SK-N-MC (cell line): Measurements from ENCODE around the gene KIF26B.

ENCODE experiments used
- DNase-seq: peaks from one replicate; pipeline ENCODE4 v3.0.0-alpha.2; 2011; ENCODE audit warnings: low read depth, low spot score
- H3K27ac ChIP-seq: fragments of 200-600 bp; sonication (generic); 2 replicates; pipeline ENCODE4 v1.5.1; 2016; ENCODE audit warnings: mixed run types
- H3K36me3 ChIP-seq: fragments of 200-600 bp; sonication (generic); 2 replicates; pipeline ENCODE4 v1.6.1; 2017; ENCODE audit warnings: antibody characterized with exemption, low read length, mixed read lengths; ENCODE audit not compliant: insufficient read depth
- H3K4me3 ChIP-seq: fragments of 200-600 bp; sonication (generic); 2 replicates; pipeline ENCODE4 v1.5.1; 2016
- H3K9ac ChIP-seq: fragments of 200-600 bp; sonication (generic); 2 replicates; pipeline ENCODE4 v1.8.0; 2017; ENCODE audit warnings: mixed run types, mixed read lengths; ENCODE audit not compliant: insufficient read length
- H3K9me3 ChIP-seq: fragments of 200-600 bp; sonication (generic); 2 replicates; pipeline ENCODE4 v1.6.1; 2017; ENCODE audit warnings: low read depth, mild to moderate bottlenecking, antibody characterized with exemption, low read length, moderate library complexity, mixed read lengths
- EZH2 ChIP-seq: fragments of 200-600 bp; sonication (generic); IDR thresholded peaks from one replicate; pipeline ENCODE4 v1.6.1; 2017; ENCODE audit warnings: antibody characterized with exemption
- FOXP2 ChIP-seq: optimal IDR thresholded peaks from 2 replicates; pipeline ENCODE3; 2011; ENCODE audit warnings: mild to moderate bottlenecking, moderate library complexity; ENCODE audit not compliant: insufficient read depth; ENCODE audit errors: extremely low read length, control extremely low read depth
- POLR2AphosphoS5 ChIP-seq: IDR thresholded peaks from 2 replicates; pipeline ENCODE4 v1.6.1; 2012; ENCODE audit warnings: mild to moderate bottlenecking, low read depth, low read length, borderline replicate concordance

Gene KIF26B

DNA sequence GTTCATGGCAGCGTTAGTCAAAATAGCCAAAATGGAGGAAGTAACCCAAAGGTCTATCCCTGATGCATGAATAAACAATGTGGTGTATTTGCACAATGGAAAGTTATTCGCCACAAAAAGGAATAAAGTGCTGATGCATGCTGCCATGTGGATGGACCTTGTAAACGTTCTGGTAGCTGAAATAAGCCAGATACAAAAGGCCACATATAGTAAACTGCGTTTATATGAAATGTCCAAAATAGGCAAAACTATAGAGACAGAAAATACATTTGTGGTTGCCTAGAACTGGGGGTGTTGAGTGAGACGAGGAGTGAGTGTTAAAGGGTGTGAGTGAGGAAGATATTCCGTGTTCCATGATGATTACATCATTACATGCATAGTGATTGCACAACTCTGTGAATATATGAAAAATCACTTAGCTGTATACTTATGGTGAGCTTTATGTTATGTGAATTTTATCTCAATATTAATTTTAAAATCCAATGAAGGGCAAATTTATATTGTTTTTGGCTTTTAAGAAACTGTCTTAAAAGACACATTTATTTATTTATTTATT, 321.3 kb downstream of the KIF26B start:
- H3K27ac ChIP-seq: no peak overlapping the region
- no peak overlapping the region for H3K9ac ChIP-seq
- no peaks in the 10 kb centered on the region for H3K36me3 ChIP-seq
- no peak for DNase-seq
- TF ChIP-seq EZH2 (no peak), FOXP2 (no peak)
- no peak overlapping the region for H3K4me3 ChIP-seq
- H3K9me3 ChIP-seq: no peaks in the 10 kb centered on the region

DNA sequence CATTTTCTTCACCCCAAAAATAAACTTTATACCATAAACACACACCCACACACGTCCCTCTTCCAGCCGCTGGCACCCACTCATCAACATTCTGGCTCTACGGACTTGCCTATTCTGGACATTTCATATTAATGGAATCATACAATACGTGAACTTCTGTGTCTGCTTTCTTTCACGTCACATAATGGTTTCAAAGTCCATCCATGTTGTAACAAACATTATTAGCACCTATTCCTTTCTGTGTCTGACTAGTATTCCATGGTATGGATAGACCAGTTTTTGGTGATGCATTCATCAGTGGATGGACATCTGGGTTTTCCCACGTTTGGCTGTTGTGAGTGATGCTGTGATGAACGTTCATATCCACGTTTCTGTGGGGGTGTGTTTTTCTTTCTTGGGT, 323.2 kb downstream of the KIF26B start:
- TF ChIP-seq EZH2 (no peak), FOXP2 (no peak), POLR2AphosphoS5 (no peak)
- no peaks in the 10 kb centered on the region for H3K36me3 ChIP-seq

DNA sequence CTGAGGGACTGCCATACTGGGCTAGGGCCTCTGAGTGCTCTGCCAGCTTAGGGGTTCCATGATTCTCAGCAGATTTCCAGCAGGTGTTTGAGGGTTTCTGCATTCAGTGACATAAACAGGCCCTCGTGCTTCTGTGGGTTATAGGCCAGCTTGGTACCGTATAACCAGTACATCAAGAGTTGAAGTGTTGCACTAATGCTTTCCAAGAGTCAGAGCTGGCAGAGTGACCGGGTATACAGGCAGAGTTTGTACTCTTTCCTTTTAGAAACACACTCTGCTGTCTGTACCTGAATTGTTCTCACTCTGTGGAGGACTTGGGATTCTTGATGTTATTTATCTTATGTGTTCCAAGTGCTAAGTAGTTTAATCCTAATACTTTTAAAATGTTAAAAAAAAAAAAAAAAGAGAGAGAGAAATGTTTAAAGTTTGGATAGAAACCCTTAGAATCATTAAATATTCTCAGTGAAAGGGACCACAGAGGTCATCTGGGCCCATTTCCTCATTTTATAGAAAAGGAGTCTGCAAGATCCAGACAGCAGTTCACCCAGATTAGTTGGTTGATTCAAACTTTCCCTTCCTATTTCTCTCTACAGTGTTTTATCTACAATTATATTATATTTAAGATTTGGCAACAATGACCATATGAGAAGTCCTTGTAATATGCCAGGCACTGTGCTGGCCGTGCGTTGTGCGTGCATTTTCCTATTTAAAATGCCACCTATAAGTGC, 325.8 kb downstream of the KIF26B start:
- TF ChIP-seq POLR2AphosphoS5 (no peak), EZH2 (no peak), FOXP2 (no peak)
- Histone ChIP-seq H3K27ac (no peak overlapping the region), H3K4me3 (no peak overlapping the region), H3K9me3 (no peaks in the 10 kb centered on the region), H3K36me3 (no peaks in the 10 kb centered on the region), H3K9ac (no peak overlapping the region)
- DNase-seq: no peak

More for the DNA sequence above, 323.2 kb downstream of the KIF26B start:
- no peak overlapping the region for H3K4me3 ChIP-seq
- no peak overlapping the region for H3K9ac ChIP-seq
- no peaks in the 10 kb centered on the region for H3K9me3 ChIP-seq
- no peak overlapping the region for H3K27ac ChIP-seq
- no peak for DNase-seq

DNA sequence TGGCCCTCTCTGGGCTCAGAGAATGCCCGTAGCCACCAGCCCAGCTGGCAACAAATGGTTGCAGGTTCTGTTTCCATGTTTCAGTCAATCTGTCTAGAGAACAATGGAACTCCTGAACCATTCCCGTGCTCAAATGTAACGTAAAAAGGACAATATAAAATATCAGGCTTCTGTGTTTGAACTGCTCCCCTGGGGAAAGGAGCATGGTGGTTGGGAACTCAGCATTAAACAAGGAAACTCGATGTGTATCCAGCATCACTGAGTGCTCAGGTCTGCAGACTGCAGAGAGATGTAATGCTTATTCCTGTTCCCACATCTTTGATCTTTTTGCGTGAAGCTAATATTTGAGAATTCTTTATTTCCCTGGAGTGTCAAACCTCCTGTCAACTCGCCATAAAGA, 326.5 kb downstream of the KIF26B start:
- no peaks in the 10 kb centered on the region for H3K36me3 ChIP-seq
- no peak overlapping the region for H3K9ac ChIP-seq
- no peak overlapping the region for H3K4me3 ChIP-seq
- H3K27ac ChIP-seq: no peak overlapping the region
- no peak for TF ChIP-seq POLR2AphosphoS5
- TF ChIP-seq FOXP2: no peak
- TF ChIP-seq EZH2: no peak
- DNase-seq: no peak
- no peaks in the 10 kb centered on the region for H3K9me3 ChIP-seq

DNA sequence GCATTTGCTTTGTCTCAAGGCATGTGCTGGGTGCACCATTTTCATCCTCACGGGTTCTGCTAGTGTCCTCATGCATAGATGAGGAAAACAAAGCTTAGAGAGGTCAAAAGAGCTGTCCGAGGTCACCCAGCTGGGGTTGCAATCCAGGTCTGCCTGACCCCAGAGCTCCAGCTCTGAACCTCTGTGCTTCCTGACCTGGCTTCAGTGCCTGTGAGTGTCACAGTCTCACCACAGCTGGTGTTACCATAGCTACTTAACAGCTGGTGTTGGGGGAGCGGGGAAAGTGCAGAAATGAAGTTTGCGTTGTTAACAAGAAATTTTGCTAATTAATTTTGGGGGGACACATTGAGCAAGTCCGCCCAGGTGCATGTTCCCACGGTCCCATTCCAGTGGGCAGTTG, 328.5 kb downstream of the KIF26B start:
- Histone ChIP-seq H3K27ac (no peak overlapping the region), H3K9ac (no peak overlapping the region), H3K9me3 (no peaks in the 10 kb centered on the region), H3K4me3 (no peak overlapping the region), H3K36me3 (no peaks in the 10 kb centered on the region)
- TF ChIP-seq POLR2AphosphoS5 (no peak), FOXP2 (no peak), EZH2 (no peak)
- DNase-seq: no peak

DNA sequence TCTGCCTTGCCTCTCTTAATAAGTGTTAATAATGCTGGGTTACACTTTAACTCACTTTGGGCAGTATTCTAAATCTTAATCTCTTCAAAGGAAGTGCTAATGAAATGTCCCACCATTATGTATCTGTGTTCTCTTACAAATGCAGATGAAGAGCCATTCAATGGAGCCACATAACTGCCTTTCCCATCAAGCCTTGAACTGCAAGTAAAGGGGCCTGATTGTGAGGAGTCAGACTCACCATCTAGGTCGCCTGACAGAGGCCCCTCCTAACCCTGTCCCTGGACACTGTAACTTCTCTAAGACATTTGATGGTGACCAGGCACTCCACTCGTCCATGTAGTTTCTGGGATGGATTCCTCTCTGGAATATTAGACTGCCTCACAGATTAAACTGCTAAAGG, 329.4 kb downstream of the KIF26B start:
- TF ChIP-seq POLR2AphosphoS5: no peak
- TF ChIP-seq FOXP2: no peak
- TF ChIP-seq EZH2: no peak
- no peak for DNase-seq

DNA sequence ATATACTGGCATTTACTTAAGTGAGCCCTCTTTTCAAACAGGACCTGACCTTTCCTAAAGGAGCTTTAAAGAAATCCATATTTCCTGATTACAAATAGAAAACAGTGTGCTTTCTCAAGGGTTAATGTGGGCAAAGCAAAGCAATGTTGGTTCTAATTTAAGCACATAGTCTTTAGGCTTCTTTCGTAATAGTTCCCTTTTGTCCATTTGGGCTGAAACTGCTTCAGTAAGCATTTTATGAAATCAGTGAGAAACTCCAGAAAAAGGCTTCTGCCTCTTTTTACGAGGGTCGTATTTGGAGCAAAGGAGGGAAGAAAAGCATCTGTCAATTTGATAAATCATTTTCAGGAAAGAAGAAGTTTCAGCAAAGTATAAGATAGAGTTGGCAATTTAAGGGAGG, 331.2 kb downstream of the KIF26B start:
- no peaks in the 10 kb centered on the region for H3K36me3 ChIP-seq
- no peak overlapping the region for H3K9ac ChIP-seq
- H3K4me3 ChIP-seq: no peak overlapping the region
- H3K9me3 ChIP-seq: no peaks in the 10 kb centered on the region
- H3K27ac ChIP-seq: no peak overlapping the region
- no peak for DNase-seq
- TF ChIP-seq POLR2AphosphoS5 (no peak), FOXP2 (no peak), EZH2 (no peak)

More for the DNA sequence above, 329.4 kb downstream of the KIF26B start:
- Histone ChIP-seq H3K9ac (no peak overlapping the region), H3K9me3 (no peaks in the 10 kb centered on the region), H3K4me3 (no peak overlapping the region), H3K27ac (no peak overlapping the region), H3K36me3 (no peaks in the 10 kb centered on the region)

DNA sequence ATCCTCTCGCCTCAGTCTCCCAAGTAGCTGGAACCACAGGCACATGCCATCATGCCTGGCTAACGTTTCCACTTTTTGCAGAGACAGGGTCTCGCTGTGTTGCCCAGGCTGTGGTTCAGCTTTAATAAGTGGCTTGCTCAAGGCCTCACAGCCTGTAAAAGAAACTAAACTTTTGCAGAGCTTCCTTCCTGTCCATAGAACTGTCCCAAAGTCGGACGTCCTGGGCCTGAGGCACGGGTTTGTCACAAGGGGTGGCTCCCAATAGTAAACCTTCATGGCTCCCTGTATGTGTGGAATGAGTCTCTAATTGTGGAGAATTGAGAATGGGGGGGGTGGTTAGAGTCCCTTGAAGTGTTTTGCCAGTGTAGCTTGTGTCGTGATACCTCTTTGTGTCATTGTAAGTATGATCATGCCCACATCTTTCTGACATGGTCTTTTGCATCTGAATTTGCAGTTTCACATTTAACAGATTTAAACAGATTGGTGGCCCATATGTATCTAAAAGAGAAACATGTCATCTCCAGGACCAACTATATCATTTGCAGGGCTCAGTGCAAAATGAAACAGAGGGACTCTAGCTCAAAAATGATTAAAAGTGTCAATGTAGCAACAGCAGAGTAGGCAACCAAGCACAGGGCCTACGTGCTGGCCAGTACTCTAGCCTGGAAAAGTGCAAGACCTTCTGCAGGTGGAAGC, 332.1 kb downstream of the KIF26B start:
- Histone ChIP-seq H3K9ac (no peak overlapping the region), H3K27ac (no peak overlapping the region), H3K4me3 (no peak overlapping the region), H3K36me3 (no peaks in the 10 kb centered on the region), H3K9me3 (no peaks in the 10 kb centered on the region)
- no peak for DNase-seq
- TF ChIP-seq EZH2 (no peak), POLR2AphosphoS5 (no peak), FOXP2 (no peak)
